Neural cell (in vitro differentiated cells): ENCODE data around the gene RPL37. TPM values are rescaled to one million over a fixed set of nuclear protein-coding genes. Genes with fewer than 3 reads are reported as not detected.
"Not testable (repeated sequence)": the region's sequence is repeated elsewhere in the genome, so short reads cannot be mapped to it uniquely, and the experiment has no call there.

ENCODE experiments used
- H2AFZ ChIP-seq: fragments of 200-600, 300-800 bp; sonication (generic), shearing (Covaris generic); 2 replicates; pipeline ENCODE4 v1.6.0; 2014; ENCODE audit warnings: low read depth, mild to moderate bottlenecking, antibody characterized with exemption, low read length, moderate library complexity
- H3F3A ChIP-seq: fragments of 200-600 bp; shearing (Covaris generic); 2 replicates; pipeline ENCODE4 v1.6.1; 2016; ENCODE audit warnings: mild to moderate bottlenecking, moderate library complexity, mixed read lengths, antibody characterized with exemption, low read length; ENCODE audit not compliant: insufficient read depth, poor library complexity, severe bottlenecking
- H3K27ac ChIP-seq: fragments of 200-600, 300-800 bp; sonication (generic), shearing (Covaris generic); 2 replicates; pipeline ENCODE4 v1.5.1; 2014; ENCODE audit warnings: mild to moderate bottlenecking, low read length, moderate library complexity
- H3K27me3 ChIP-seq: fragments of 300-800, 200-600 bp; sonication (generic), shearing (Covaris generic); 2 replicates; pipeline ENCODE4 v1.6.0; 2014; ENCODE audit warnings: mild to moderate bottlenecking, low read depth, low read length, moderate library complexity; ENCODE audit not compliant: insufficient read depth
- H3K36me3 ChIP-seq: fragments of 300-800, 200-600 bp; sonication (generic), shearing (Covaris generic); 2 replicates; pipeline ENCODE4 v1.5.1; 2014; ENCODE audit warnings: mild to moderate bottlenecking, antibody characterized with exemption, low read length, moderate library complexity; ENCODE audit not compliant: insufficient read depth
- H3K4me2 ChIP-seq: fragments of 300-800, 200-600 bp; sonication (generic), shearing (Covaris generic); 2 replicates; pipeline ENCODE4 v1.6.0; 2014; ENCODE audit warnings: mild to moderate bottlenecking, low read length
- H3K4me3 ChIP-seq: fragments of 300-800, 200-600 bp; sonication (generic), shearing (Covaris generic); 2 replicates; pipeline ENCODE4 v1.5.1; 2014; ENCODE audit warnings: mild to moderate bottlenecking, low read length, moderate library complexity
- H3K79me2 ChIP-seq: fragments of 200-600 bp; shearing (Covaris generic); replicated peaks from 2 replicates; pipeline ENCODE4 v1.6.0; 2014; ENCODE audit warnings: mild to moderate bottlenecking, low read length, moderate library complexity; ENCODE audit not compliant: insufficient read depth
- H3K9ac ChIP-seq: fragments of 300-800, 200-600 bp; sonication (generic), shearing (Covaris generic); 2 replicates; pipeline ENCODE4 v1.6.1; 2016; ENCODE audit warnings: mild to moderate bottlenecking, low read length, mixed read lengths
- H3K9me2 ChIP-seq: fragments of 200-600 bp; shearing (Covaris generic); 2 replicates; pipeline ENCODE4 v1.6.1; 2016; ENCODE audit warnings: mild to moderate bottlenecking, low read length, mixed read lengths; ENCODE audit not compliant: insufficient read depth
- H3K9me3 ChIP-seq: fragments of 200-600, 300-800 bp; sonication (generic), shearing (Covaris generic); 2 replicates; pipeline ENCODE4 v1.6.1; 2016; ENCODE audit warnings: mild to moderate bottlenecking, mixed run types, low read length, moderate library complexity, mixed read lengths
- H4K20me1 ChIP-seq: fragments of 200-600 bp; shearing (Covaris generic); 2 replicates; pipeline ENCODE4 v1.6.1; 2016; ENCODE audit warnings: mild to moderate bottlenecking, mixed run types; ENCODE audit not compliant: insufficient read depth
- CTCF ChIP-seq: fragments of 450-650 bp; IDR thresholded peaks from 2 replicates; pipeline ENCODE4 v1.5.1; 2014; ENCODE audit warnings: antibody characterized with exemption, mild to moderate bottlenecking, moderate library complexity; ENCODE audit not compliant: poor library complexity, severe bottlenecking
- EP300 ChIP-seq: fragments of 450-650 bp; conservative IDR thresholded peaks from 2 replicates; pipeline ENCODE4 v1.6.1; 2014; ENCODE audit warnings: antibody characterized with exemption, mild to moderate bottlenecking, moderate library complexity; ENCODE audit not compliant: poor library complexity, severe bottlenecking
- EZH2 ChIP-seq: fragments of 200-600, 300-800 bp; shearing (Covaris generic), sonication (generic); IDR thresholded peaks from 2 replicates; pipeline ENCODE4 v1.6.1; 2014; ENCODE audit warnings: antibody characterized with exemption, low read length, borderline replicate concordance, mild to moderate bottlenecking; ENCODE audit not compliant: insufficient read depth, poor library complexity, severe bottlenecking
- MXI1 ChIP-seq: fragments of 450-650 bp; conservative IDR thresholded peaks from 2 replicates; pipeline ENCODE4 v1.6.1; 2014; ENCODE audit warnings: antibody characterized with exemption, mild to moderate bottlenecking; ENCODE audit not compliant: poor library complexity, severe bottlenecking
- POLR2AphosphoS5 ChIP-seq: IDR thresholded peaks from 2 replicates; pipeline ENCODE4 v1.6.1; 2012
- RAD21 ChIP-seq: fragments of 450-650 bp; conservative IDR thresholded peaks from 2 replicates; pipeline ENCODE4 v1.6.1; 2014; ENCODE audit warnings: antibody characterized with exemption, mild to moderate bottlenecking, moderate library complexity
- REST ChIP-seq: IDR thresholded peaks from 2 replicates; pipeline ENCODE4 v1.6.1; 2012; ENCODE audit warnings: borderline replicate concordance
- SMC3 ChIP-seq: fragments of 450-650 bp; conservative IDR thresholded peaks from 2 replicates; pipeline ENCODE4 v1.6.1; 2014; ENCODE audit warnings: antibody characterized with exemption, mild to moderate bottlenecking, moderate library complexity; ENCODE audit not compliant: poor library complexity
- TAF1 ChIP-seq: IDR thresholded peaks from 2 replicates; pipeline ENCODE4 v1.6.1; 2012; ENCODE audit warnings: low read depth
- polyA minus RNA-seq: library from RNA; depleted of rRNA, polyadenylated mRNA; stranded (reverse); fragments of >200 nt; gene quantifications from 2 replicates; pipeline ENCODE4 v1.2.3, GENCODE V29; 2014
- polyA plus RNA-seq: library from polyadenylated mRNA; depleted of rRNA; stranded (reverse); fragments of >200 nt; gene quantifications from 2 replicates; pipeline ENCODE4 v1.2.3, GENCODE V29; 2014

Gene RPL37
- 107 and 110 TPM in 2 replicates for polyA plus RNA-seq
- polyA minus RNA-seq, result 111 and 115 TPM in 2 replicates

GRCh38 chr5:40834849-40835787 is at the start of gene RPL37:
TSS of gene RPL37 (minus strand) at chr5:40835222. CDS start at chr5:40835185, 37 bp downstream.
- peaks cover 6% of the 10 kb centered on the region for H3K36me3 ChIP-seq
- peak within 1 kb of the TSS; percentile 91 for H3K9ac ChIP-seq
- H2AFZ ChIP-seq, result peak within 1 kb of the TSS; percentile 95
- H3K79me2 ChIP-seq, result peaks cover 24% of the 10 kb centered on the region
- H3K27me3 ChIP-seq, result no peaks in the 10 kb centered on the region
- peak within 1 kb of the TSS; percentile 90 for H3K4me3 ChIP-seq
- H3K27ac ChIP-seq, result peak within 1 kb of the TSS; percentile 89
- H4K20me1 ChIP-seq, result peaks cover 4% of the 10 kb centered on the region
- H3K4me2 ChIP-seq, result peak within 1 kb of the TSS; percentile 94
- TF ChIP-seq MXI1 (peak; percentile 88), REST (peak; percentile 91), TAF1 (peak; percentile 93), EZH2 (no peak), CTCF (peak; percentile 22), RAD21 (peak; percentile 43), SMC3 (peak; percentile 48), POLR2AphosphoS5 (peak; percentile 100), EP300 (peak; percentile 63)
- H3F3A ChIP-seq, result no peaks in the 10 kb centered on the region
- no peaks in the 10 kb centered on the region for H3K9me2 ChIP-seq
- H3K9me3 ChIP-seq, result no peaks in the 10 kb centered on the region

GRCh38 chr5:40883051-40883450 is 48.0 kb upstream of the RPL37 start:
- not testable (repeated sequence) for H3K9ac ChIP-seq, H3K27me3 ChIP-seq, H3K9me2 ChIP-seq, H3K4me3 ChIP-seq, H3K9me3 ChIP-seq, H3F3A ChIP-seq, H3K36me3 ChIP-seq, H3K79me2 ChIP-seq, H4K20me1 ChIP-seq, H2AFZ ChIP-seq, H3K27ac ChIP-seq, H3K4me2 ChIP-seq
